Measurements from ENCODE around the gene NOLC1. TPM values are rescaled to one million over a fixed set of nuclear protein-coding genes. Genes with fewer than 3 reads are reported as not detected.

The NOLC1 gene
- total and polyA plus RNA-seq, 4 donors = 11.6 to 26.3 (median 20.4) TPM

- no peak for TF ChIP-seq CTCF (IDR thresholded peaks at IDR 0.05; ENCODE audit: low read depth, low read length, missing input control)
These were observed 20.1 kb downstream of the NOLC1 start (continued) for GRCh38 chr10:102172288-102172687.

GRCh38 chr10:102175415-102175814, 23.2 kb downstream of the NOLC1 start:
- Histone ChIP-seq H3K27me3 (ENCODE audit: control insufficient read depth in 4 of 4, insufficient read depth in 4 of 4, low read length in 3 of 4) (no peaks in the 10 kb centered on the region), H3K27ac (ENCODE audit: low read depth in 1 of 2, low read length in 2 of 2) (no peak overlapping the region), H3K9ac (ENCODE audit: low read depth in 1 of 2, low read length in 2 of 2) (no peak overlapping the region), H3K9me3 (ENCODE audit: control insufficient read depth in 4 of 4, low read length in 3 of 4) (no peaks in the 10 kb centered on the region), H3K4me3 (ENCODE audit: low read depth in 1 of 3, low read length in 3 of 3) (no peak overlapping the region), H3K4me1 (ENCODE audit: control insufficient read depth in 4 of 4, insufficient read depth in 4 of 4, low read length in 3 of 4) (no peaks in the 10 kb centered on the region), H3K36me3 (ENCODE audit: control insufficient read depth in 4 of 4, insufficient read depth in 3 of 4, low read depth in 1 of 4, low read length in 3 of 4) (no peaks in the 10 kb centered on the region)
- 68% methylated on average over 4 of the region's 4 CpGs for WGBS
- TF ChIP-seq HNF4A (conservative IDR thresholded peaks at IDR 0.05) (no peak), HNF4G (IDR thresholded peaks at IDR 0.05) (no peak), YY1 (IDR thresholded peaks at IDR 0.05) (no peak), MAX (IDR thresholded peaks at IDR 0.05) (no peak), FOXA1 (IDR thresholded peaks at IDR 0.05) (no peak), RXRA (IDR thresholded peaks at IDR 0.05) (no peak), JUND (IDR thresholded peaks at IDR 0.05) (no peak), SP1 (IDR thresholded peaks at IDR 0.05) (no peak), CTCF (IDR thresholded peaks at IDR 0.05; ENCODE audit: low read depth, low read length, missing input control) (no peak)
- DNase-seq (ENCODE audit: low spot score) = no peak

- peaks cover 0 to 6% (median 2%) of the 10 kb centered on the region in 4 donors for H3K4me1 ChIP-seq (ENCODE audit: control insufficient read depth in 4 of 4, insufficient read depth in 4 of 4, low read length in 3 of 4)
- H3K27ac ChIP-seq (ENCODE audit: low read depth in 1 of 2, low read length in 2 of 2) = no peak overlapping the region
- DNase-seq (ENCODE audit: low spot score) = no peak
- H3K9ac ChIP-seq (ENCODE audit: low read depth in 1 of 2, low read length in 2 of 2) = no peak overlapping the region
- no peaks in the 10 kb centered on the region for H3K9me3 ChIP-seq (ENCODE audit: control insufficient read depth in 4 of 4, low read length in 3 of 4)
- TF ChIP-seq ZBTB33 (IDR thresholded peaks at IDR 0.05) (no peak), GABPA (IDR thresholded peaks at IDR 0.05 in 1 of 2, conservative IDR thresholded peaks at IDR 0.05 in 1 of 2) (no peak), EGR1 (IDR thresholded peaks at IDR 0.05; ENCODE audit: low read depth in 2 of 2) (no peak), HNF4A (conservative IDR thresholded peaks at IDR 0.05) (no peak), YY1 (IDR thresholded peaks at IDR 0.05) (no peak), TAF1 (conservative IDR thresholded peaks at IDR 0.05) (no peak), RXRA (IDR thresholded peaks at IDR 0.05) (no peak), MAX (IDR thresholded peaks at IDR 0.05) (no peak), JUND (IDR thresholded peaks at IDR 0.05) (no peak), ATF3 (IDR thresholded peaks at IDR 0.05) (no peak), RAD21 (IDR thresholded peaks at IDR 0.05) (no peak), FOXA1 (IDR thresholded peaks at IDR 0.05) (no peak), REST (IDR thresholded peaks at IDR 0.05) (no peak)
- no peaks in the 10 kb centered on the region for H3K27me3 ChIP-seq (ENCODE audit: control insufficient read depth in 4 of 4, insufficient read depth in 4 of 4, low read length in 3 of 4)
- H3K36me3 ChIP-seq (ENCODE audit: control insufficient read depth in 4 of 4, insufficient read depth in 3 of 4, low read depth in 1 of 4, low read length in 3 of 4) = no peaks in the 10 kb centered on the region
- H3K4me3 ChIP-seq (ENCODE audit: low read depth in 1 of 3, low read length in 3 of 3) = no peak overlapping the region
- WGBS = 87% methylated on average over 2 of the region's 2 CpGs
These were observed 32.4 kb downstream of the NOLC1 start for GRCh38 chr10:102184606-102185005.

Data from liver (tissue), 9 donors.